Eye (tissue), 1 donor: ENCODE data around the gene ANKRD11.
"Not testable (repeated sequence)": the region's sequence is repeated elsewhere in the genome, so short reads cannot be mapped to it uniquely, and the experiment has no call there.

Source experiments
- DNase-seq: peaks from one replicate; pipeline ENCODE4 v3.0.0-alpha.2; 2015

Gene ANKRD11

GRCh38 chr16:89476811-89477261 is 13.5 kb downstream of the ANKRD11 start:
- no peak for DNase-seq

GRCh38 chr16:89476379-89476778 is 14.0 kb downstream of the ANKRD11 start:
- no peak for DNase-seq

DNA sequence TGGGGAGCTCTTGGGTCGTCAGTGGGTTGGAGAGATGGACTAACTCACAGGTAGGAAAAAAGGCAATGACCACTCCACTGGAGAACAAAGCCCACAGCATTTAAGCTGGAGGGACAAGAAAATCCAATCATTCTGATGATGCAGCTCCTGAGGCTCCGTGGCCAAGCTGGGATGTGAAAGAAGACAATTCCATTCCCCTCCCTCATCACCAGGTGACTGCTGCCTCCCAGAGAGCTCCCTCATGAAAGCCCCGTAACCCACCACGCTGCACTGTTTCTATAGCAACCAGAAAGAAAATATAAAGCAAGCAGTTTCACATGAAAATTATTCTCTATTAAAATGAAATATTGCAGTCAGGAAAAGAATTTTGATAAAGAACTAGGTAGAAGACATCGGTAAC is 15.2 kb downstream of the ANKRD11 start:
- no peak for DNase-seq

GRCh38 chr16:89473791-89474414 is 16.5 kb downstream of the ANKRD11 start:
- peak; percentile 24 for DNase-seq

- DNase-seq: no peak
Measured at GRCh38 chr16:89473136-89473712, 17.1 kb downstream of the ANKRD11 start.

DNA sequence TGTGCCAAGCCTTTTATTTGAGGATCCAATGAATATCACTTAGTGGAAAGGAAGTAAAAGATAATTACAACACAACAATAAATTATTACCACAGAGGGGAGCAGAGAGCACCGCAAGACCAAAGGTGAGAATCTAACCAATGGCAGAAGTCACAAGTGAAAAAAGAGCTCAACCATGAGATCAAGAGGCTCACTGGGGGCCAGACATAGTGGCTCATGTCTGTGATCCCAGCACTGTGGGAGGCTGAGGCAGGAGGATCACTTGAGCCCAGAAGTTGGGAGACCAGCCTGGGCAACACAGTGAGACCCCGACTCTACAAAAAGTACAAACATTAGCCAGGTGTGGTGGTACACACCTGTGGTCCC is 17.7 kb downstream of the ANKRD11 start:
- DNase-seq: no peak

GRCh38 chr16:89467382-89467781 is 23.0 kb downstream of the ANKRD11 start:
- no peak for DNase-seq

DNA sequence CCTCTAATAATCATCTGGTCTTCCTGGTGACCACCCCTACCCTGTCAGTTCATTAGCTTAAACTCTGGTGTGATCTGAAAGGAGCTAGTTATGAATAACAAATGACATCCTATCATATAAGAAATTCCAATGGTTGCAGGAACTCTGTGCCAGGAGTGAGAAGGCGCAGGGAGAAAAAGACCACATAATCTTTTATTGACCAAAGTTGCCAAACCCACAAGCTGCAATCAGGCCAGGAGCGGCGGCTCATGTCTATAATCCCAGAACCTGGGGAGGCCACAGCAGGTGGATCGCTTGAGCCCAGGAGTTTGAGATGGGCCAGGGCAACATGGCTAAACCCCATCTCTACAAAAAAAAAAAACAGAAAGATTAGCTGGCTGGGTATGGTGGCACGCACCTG is 23.4 kb downstream of the ANKRD11 start:
- DNase-seq: no peak

GRCh38 chr16:89463312-89463711 is 27.0 kb downstream of the ANKRD11 start:
- not testable (repeated sequence) for DNase-seq

DNA sequence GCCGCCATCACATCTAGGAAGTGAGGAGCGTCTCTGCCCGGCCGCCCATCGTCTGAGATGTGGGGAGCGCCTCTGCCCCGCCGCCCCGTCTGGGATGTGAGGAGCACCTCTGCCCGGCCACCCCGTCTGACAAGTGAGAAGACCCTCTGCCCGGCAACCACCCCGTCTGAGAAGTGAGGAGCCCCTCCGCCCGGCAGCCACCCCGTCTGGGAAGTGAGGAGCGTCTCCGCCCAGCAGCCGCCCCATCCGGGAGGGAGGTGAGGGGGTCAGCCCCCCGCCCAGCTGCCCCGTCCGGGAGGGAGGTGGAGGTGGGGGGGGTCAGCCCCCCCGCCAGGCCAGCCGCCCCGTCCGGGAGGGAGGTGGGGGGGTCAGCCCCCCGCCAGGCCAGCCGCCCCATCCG is 27.7 kb downstream of the ANKRD11 start:
- DNase-seq: not testable (repeated sequence)

DNA sequence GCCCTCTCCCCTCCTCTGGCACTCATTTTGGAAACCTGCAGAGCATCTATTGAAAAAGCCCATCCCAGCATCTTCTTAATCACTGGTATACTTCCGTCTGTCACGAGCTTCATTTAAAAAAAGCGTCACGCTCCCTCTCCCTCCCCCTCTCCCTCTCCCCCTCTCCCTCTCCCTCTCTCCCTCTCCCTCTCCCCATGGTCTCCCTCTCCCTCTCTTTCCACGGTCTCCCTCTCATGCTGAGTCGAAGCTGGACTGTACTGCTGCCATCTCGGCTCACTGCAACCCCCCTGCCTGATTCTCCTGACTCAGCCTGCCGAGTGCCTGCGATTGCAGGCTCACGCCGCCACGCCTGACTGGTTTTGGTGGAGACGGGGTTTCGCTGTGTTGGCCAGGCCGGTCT is 28.5 kb downstream of the ANKRD11 start:
- not testable (repeated sequence) for DNase-seq

DNA sequence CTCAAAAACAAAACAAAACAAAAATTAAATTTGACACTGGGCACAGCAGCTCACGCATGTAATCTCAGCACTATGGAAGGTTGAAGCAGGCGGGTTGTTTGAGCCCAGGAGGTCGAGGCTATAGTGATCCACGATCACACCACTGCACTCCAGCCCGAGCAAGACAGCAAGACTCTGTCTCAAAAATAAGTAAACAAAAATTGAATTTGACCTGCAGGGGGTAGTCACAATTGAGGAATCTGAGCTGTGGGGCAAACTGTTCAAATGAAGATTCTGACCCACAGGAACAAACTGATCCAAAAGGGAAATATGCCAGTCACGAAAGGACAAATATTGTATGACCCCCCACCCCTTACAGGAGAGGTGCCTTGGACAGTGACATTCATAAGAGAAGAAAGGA is 29.8 kb downstream of the ANKRD11 start:
- DNase-seq: no peak

DNA sequence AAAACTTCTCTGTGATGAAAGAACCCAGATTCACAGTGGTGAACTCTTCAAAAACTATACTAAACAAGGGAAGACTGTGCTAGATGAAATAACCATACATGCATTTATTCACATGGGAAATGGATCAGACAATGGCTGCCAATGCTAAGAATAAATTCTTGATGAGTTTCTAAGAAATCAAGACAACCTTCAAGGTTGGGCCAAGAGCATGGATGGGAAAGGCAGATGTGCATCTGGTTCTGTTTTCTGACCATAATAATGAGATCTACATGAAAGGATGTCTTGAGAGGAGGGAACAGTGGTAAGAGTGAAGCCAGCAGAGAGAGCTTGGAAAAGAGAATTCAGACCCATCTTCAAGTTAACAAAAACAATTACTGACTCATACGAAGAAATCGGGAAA is 31.4 kb downstream of the ANKRD11 start:
- DNase-seq: no peak

- DNase-seq: no peak
Measured at GRCh38 chr16:89458551-89458950, 31.8 kb downstream of the ANKRD11 start.

GRCh38 chr16:89456419-89456959 is 33.9 kb downstream of the ANKRD11 start:
- DNase-seq: no peak

DNA sequence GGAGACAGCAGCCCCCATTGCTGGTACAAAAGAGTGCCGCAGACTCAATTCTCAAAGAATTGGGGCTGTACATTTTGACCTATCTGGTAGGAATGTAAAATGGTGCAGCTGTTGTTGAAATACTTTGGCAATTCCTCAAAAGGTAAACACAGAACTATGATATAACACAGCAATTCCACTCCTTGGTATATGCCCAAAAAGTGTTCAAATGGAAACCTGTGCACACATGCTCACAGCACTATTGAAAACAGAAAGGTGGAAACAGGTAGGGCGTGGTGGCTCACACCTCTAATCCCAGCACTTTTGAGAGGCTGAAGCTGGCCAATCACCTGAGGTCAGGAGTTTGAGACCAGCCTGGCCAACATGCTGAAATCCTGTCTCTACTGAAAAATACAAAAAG is 34.7 kb downstream of the ANKRD11 start:
- DNase-seq: no peak

- DNase-seq: no peak
Measured at GRCh38 chr16:89455178-89455577, 35.2 kb downstream of the ANKRD11 start.

GRCh38 chr16:89454378-89455125 is 35.8 kb downstream of the ANKRD11 start:
- DNase-seq: not testable (repeated sequence)

GRCh38 chr16:89453501-89454321 is 36.6 kb downstream of the ANKRD11 start:
- no peak for DNase-seq

DNA sequence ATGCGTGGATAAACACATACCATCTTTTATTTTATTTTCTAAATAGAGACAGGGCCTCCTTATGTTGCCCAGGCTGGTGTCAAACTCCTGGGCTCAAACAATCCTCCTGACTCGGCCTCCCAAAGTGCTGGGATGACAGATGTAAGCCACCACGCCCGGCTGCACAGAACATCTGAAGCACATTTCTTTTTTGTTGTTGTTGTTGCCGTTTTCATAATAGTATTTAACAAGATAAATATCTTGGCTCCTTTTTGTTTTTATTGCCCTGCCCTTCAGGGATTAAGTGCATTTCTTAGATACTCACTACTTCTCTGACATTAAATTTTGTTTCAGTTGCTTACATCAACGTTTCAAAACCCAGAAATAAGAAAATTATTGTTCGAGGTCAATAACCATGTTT is 37.4 kb downstream of the ANKRD11 start:
- no peak for DNase-seq

DNA sequence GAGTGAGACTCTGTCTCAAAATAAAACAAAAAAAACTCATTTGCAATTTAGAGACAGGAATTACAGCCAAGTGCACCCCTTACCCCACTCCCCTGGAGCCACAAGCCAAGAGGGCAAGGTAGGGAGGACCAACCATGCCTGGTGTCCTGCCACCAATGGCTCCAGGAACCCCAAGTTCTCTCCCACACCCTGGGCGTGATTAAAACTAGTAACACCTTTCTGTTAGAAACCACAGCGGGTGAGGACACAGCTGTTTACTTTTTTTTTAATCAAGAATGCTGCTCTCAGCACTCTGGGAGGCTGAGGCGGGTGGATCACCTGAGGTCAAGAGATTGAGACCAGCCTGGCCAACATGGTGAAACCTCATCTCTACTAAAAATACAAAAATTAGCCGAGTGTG is 38.1 kb downstream of the ANKRD11 start:
- no peak for DNase-seq

DNA sequence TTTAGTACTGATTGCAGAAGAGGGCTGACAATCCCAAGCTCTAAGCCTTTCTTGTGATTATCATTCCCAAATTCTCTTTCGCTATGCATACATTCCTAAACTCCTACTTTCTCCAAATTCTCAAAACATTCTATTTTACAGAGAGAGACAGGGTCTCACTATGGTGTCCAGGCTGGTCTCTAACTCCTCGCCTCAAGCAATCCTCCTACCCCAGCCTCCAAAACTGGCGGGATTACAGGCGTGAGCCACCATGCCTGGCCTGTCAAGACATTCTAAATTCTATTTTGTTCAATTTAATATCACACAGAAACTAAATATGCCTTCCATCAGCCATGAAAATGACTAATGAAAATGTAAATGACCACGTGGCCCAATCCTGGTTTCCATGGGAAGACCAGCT is 39.8 kb downstream of the ANKRD11 start:
- DNase-seq: no peak

- DNase-seq: no peak
Measured at GRCh38 chr16:89449726-89450335, 40.5 kb downstream of the ANKRD11 start.
